ENCODE results near the gene CCP110. TPM values are rescaled to one million over a fixed set of nuclear protein-coding genes. Genes with fewer than 3 reads are reported as not detected.
A peak's percentile ranks its signal among the peaks of the same experiment; 100 is the strongest.

Gene CCP110
- total RNA-seq, 2 donors from 2014 or later: 13.8 to 20.7 TPM

DNA sequence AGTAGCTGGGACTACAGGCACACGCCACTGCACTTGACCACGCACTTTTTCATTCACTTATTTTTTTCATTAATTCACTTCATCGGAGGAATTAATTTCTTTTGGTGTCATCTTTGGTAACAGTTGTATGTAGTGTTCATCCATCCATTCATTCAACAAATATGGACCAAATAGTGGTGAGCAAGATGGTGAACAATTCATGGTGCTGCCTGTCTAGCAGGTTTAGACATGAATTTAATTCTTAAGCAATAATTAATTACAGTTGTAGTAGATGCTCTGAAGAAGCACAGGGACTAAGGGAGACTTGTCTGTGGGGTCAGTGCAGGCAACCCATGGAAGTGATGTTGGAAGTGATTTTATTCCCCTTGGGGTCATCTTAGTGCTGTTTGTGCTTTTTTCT, 24.3 kb upstream of the CCP110 start:
- WGBS: 95% methylated on average over 3 of the region's 3 CpGs
- peaks cover 0 to 5% of the 10 kb centered on the region in 2 donors for H3K36me3 ChIP-seq
- intact Hi-C loops (cut with DNase I): loop anchor here (10.0 kb wide), 1 partner anchor 105 kb away; no protein-coding TSS in a partner anchor

DNA sequence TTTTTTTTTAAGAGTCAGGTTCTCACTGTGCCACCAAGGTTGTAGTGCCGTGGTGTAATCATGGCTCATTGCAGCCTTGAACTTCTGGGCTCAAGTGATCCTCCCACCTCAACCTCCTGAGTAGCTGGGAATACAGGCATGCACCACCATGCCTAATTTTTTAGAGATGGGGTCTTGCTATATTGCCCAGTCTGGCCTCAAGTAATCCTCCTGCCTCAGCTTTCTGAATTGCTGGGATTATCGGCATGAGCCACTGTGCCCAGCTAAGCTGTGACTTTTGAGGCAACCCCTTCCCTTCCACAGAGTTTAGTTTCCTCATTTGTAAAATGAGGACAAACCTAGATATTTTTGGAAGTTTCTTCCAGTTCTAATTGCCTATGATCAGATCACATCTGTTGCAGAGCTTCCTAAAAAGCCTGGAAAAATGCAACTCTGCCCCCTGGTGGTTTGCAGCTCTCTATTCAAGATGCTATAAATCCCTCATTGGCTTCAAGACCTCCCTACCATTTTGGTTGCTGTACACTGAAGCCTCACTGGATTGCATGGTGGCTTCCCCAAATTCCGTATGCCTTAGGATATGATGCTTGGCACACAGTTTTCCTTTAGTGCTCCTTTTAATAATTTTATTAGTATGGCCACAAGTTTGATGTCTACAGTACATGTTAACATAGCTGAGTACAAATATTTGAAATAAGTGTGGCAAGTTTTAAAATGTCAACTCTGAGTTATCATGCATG, 21.2 kb upstream of the CCP110 start:
- intact Hi-C loops (cut with DNase I): loop anchor here (5.0 kb wide), 1 partner anchor 415 kb away; no protein-coding TSS in a partner anchor

More for the DNA sequence above, 24.3 kb upstream of the CCP110 start:
- H3K27me3 ChIP-seq (replicated peaks; ENCODE audit: insufficient read depth): no peaks in the 10 kb centered on the region
- TF ChIP-seq CTCF (IDR thresholded peaks at IDR 0.05) (no peak), POLR2A (IDR thresholded peaks at IDR 0.05) (no peak)
- H3K9me3 ChIP-seq: no peaks in the 10 kb centered on the region
- no peaks in the 10 kb centered on the region for H3K4me1 ChIP-seq (replicated peaks)
- no peak overlapping the region for H3K4me3 ChIP-seq
- no peak for DNase-seq (ENCODE audit: low spot score)
- no peak overlapping the region for H3K27ac ChIP-seq

GRCh38 chr16:19503461-19504075, 20.2 kb upstream of the CCP110 start:
- intact Hi-C loops (cut with DNase I): loop anchor here (5.0 kb wide), 1 partner anchor 416 kb away; no protein-coding TSS in a partner anchor
- no peaks in the 10 kb centered on the region for H3K36me3 ChIP-seq
- WGBS: 92% methylated on average over 5 of the region's 5 CpGs
- H3K27ac ChIP-seq: no peak overlapping the region
- peaks cover 7% of the 10 kb centered on the region for H3K4me1 ChIP-seq (replicated peaks)
- H3K27me3 ChIP-seq (replicated peaks; ENCODE audit: insufficient read depth): no peaks in the 10 kb centered on the region
- no peaks in the 10 kb centered on the region for H3K9me3 ChIP-seq
- TF ChIP-seq POLR2A (IDR thresholded peaks at IDR 0.05): no peak
- no peak for TF ChIP-seq CTCF (IDR thresholded peaks at IDR 0.05)
- no peak overlapping the region for H3K4me3 ChIP-seq
- DNase-seq (ENCODE audit: low spot score): no peak

More for the DNA sequence above, 21.2 kb upstream of the CCP110 start:
- TF ChIP-seq POLR2A (IDR thresholded peaks at IDR 0.05) (no peak), POLR2AphosphoS5 (IDR thresholded peaks at IDR 0.05) (peak; percentile 30), CTCF (IDR thresholded peaks at IDR 0.05) (peak; percentile 56 to 87 (median 72))
- peaks cover 0 to 5% of the 10 kb centered on the region in 2 donors for H3K36me3 ChIP-seq
- H3K4me3 ChIP-seq: no peak overlapping the region
- H3K27me3 ChIP-seq (replicated peaks; ENCODE audit: insufficient read depth): no peaks in the 10 kb centered on the region
- H3K4me1 ChIP-seq (replicated peaks): peaks cover 7% of the 10 kb centered on the region
- no peak overlapping the region for H3K27ac ChIP-seq
- peak; percentile 76 for DNase-seq (ENCODE audit: low spot score)
- WGBS: 87% methylated on average over 3 of the region's 3 CpGs
- no peaks in the 10 kb centered on the region for H3K9me3 ChIP-seq

- no peaks in the 10 kb centered on the region for H3K9me3 ChIP-seq
- 42% methylated on average over 5 of the region's 5 CpGs for WGBS
- no peaks in the 10 kb centered on the region for H3K36me3 ChIP-seq
- no peak overlapping the region for H3K27ac ChIP-seq
- DNase-seq (ENCODE audit: low spot score): no peak
- intact Hi-C loops (cut with DNase I): no loop called here
- H3K4me3 ChIP-seq: no peak overlapping the region
- TF ChIP-seq POLR2AphosphoS5 (IDR thresholded peaks at IDR 0.05): peak; percentile 8
- no peak for TF ChIP-seq CTCF (IDR thresholded peaks at IDR 0.05)
- H3K27me3 ChIP-seq (replicated peaks; ENCODE audit: insufficient read depth): no peaks in the 10 kb centered on the region
- H3K4me1 ChIP-seq (replicated peaks): peaks cover 7% of the 10 kb centered on the region
Measured at GRCh38 chr16:19505600-19506303, 18.0 kb upstream of the CCP110 start.
